Liver (tissue), 9 donors: Measurements from ENCODE around the gene LRRC15. TPM values are rescaled to one million over a fixed set of nuclear protein-coding genes. Genes with fewer than 3 reads are reported as not detected.

Experiments
- DNase-seq: peaks from one replicate; pipeline ENCODE4 v3.0.0-alpha.2; 2017; ENCODE audit warnings: low spot score
- H3K27ac ChIP-seq, 2 donors: one replicate each; pipeline ENCODE4 v1.7.0; 2013; ENCODE audit warnings: inconsistent platforms in 2 of 2, low read length in 2 of 2, control low read depth in 1 of 2, low read depth in 1 of 2, mild to moderate bottlenecking in 1 of 2
- H3K27me3 ChIP-seq, 4 donors: one replicate each; pipeline versions ENCODE4 v1.6.1 to v1.7.0; 2013; ENCODE audit warnings: low read length in 3 of 4, inconsistent platforms in 1 of 4, mild to moderate bottlenecking in 1 of 4, moderate library complexity in 1 of 4; ENCODE audit not compliant: control insufficient read depth in 4 of 4, insufficient read depth in 4 of 4
- H3K36me3 ChIP-seq, 4 donors: one replicate each; pipeline versions ENCODE4 v1.6.1 to v1.7.0; 2013; ENCODE audit warnings: low read length in 3 of 4, mild to moderate bottlenecking in 3 of 4, low read depth in 1 of 4, moderate library complexity in 1 of 4; ENCODE audit not compliant: control insufficient read depth in 4 of 4, insufficient read depth in 3 of 4
- H3K4me1 ChIP-seq, 4 donors: one replicate each; pipeline versions ENCODE4 v1.6.1 to v1.7.0; 2013; ENCODE audit warnings: low read length in 3 of 4, mild to moderate bottlenecking in 3 of 4, moderate library complexity in 1 of 4; ENCODE audit not compliant: control insufficient read depth in 4 of 4, insufficient read depth in 4 of 4
- H3K4me3 ChIP-seq, 3 donors: one replicate each; pipeline versions ENCODE4 v1.6.1 to v1.7.0; 2013; ENCODE audit warnings: low read length in 3 of 3, control low read depth in 1 of 3, low read depth in 1 of 3, mild to moderate bottlenecking in 1 of 3
- H3K9ac ChIP-seq, 2 donors: one replicate each; pipeline ENCODE4 v1.7.0; 2013; ENCODE audit warnings: low read length in 2 of 2, mild to moderate bottlenecking in 2 of 2, moderate library complexity in 2 of 2, control low read depth in 1 of 2, low read depth in 1 of 2
- H3K9me3 ChIP-seq, 4 donors: one replicate each; pipeline versions ENCODE4 v1.6.1 to v1.7.0; 2013; ENCODE audit warnings: low read length in 3 of 4; ENCODE audit not compliant: control insufficient read depth in 4 of 4
- ATF3 ChIP-seq: IDR thresholded peaks from 2 replicates; pipeline ENCODE4 v1.6.1; 2016; ENCODE audit warnings: antibody characterized with exemption
- CTCF ChIP-seq: fragments of 150-350 bp; IDR thresholded peaks from 2 replicates; pipeline ENCODE4 v1.5.1; 2017; ENCODE audit warnings: improper control_type of control experiment, low read depth, low read length; ENCODE audit not compliant: missing input control
- EGR1 ChIP-seq, 2 donors: IDR thresholded peaks; 2 replicates each; pipeline ENCODE4 v1.6.1; 2016 to 2018; ENCODE audit warnings: antibody characterized with exemption in 2 of 2, low read depth in 2 of 2
- FOXA1 ChIP-seq: IDR thresholded peaks from 2 replicates; pipeline ENCODE4 v1.6.1; 2016; ENCODE audit warnings: antibody characterized with exemption
- FOXA2 ChIP-seq: IDR thresholded peaks from 2 replicates; pipeline ENCODE4 v1.6.1; 2016; ENCODE audit warnings: antibody characterized with exemption
- GABPA ChIP-seq, 2 donors: IDR thresholded peaks in 1 of 2; conservative IDR thresholded peaks in 1 of 2; 2 replicates each; pipeline ENCODE4 v1.6.1; 2016; ENCODE audit warnings: antibody characterized with exemption in 2 of 2, mild to moderate bottlenecking in 1 of 2, moderate library complexity in 1 of 2
- HNF4A ChIP-seq, 2 donors: conservative IDR thresholded peaks; 2 replicates each; pipeline ENCODE4 v1.6.1; 2016; ENCODE audit warnings: antibody characterized with exemption in 2 of 2, mild to moderate bottlenecking in 2 of 2
- HNF4G ChIP-seq: IDR thresholded peaks from 2 replicates; pipeline ENCODE4 v1.6.1; 2016; ENCODE audit warnings: antibody characterized with exemption
- JUND ChIP-seq, 2 donors: IDR thresholded peaks; 2 replicates each; pipeline ENCODE4 v1.6.1; 2016; ENCODE audit warnings: antibody characterized with exemption in 2 of 2
- MAX ChIP-seq: IDR thresholded peaks from 2 replicates; pipeline ENCODE4 v1.6.1; 2016; ENCODE audit warnings: antibody characterized with exemption
- NR2F2 ChIP-seq: IDR thresholded peaks from 2 replicates; pipeline ENCODE4 v1.6.1; 2016; ENCODE audit warnings: antibody characterized with exemption
- RAD21 ChIP-seq, 2 donors: IDR thresholded peaks; 2 replicates each; pipeline ENCODE4 v1.6.1; 2016; ENCODE audit warnings: antibody characterized with exemption in 2 of 2, mild to moderate bottlenecking in 2 of 2
- REST ChIP-seq: IDR thresholded peaks from 2 replicates; pipeline ENCODE4 v1.6.1; 2016; ENCODE audit warnings: antibody characterized with exemption, mild to moderate bottlenecking
- RXRA ChIP-seq, 2 donors: IDR thresholded peaks; 2 replicates each; pipeline ENCODE4 v1.6.1; 2017 to 2018; ENCODE audit warnings: antibody characterized with exemption in 2 of 2, mild to moderate bottlenecking in 1 of 2
- SP1 ChIP-seq: IDR thresholded peaks from 2 replicates; pipeline ENCODE4 v1.6.1; 2018; ENCODE audit warnings: antibody characterized with exemption, mild to moderate bottlenecking
- TAF1 ChIP-seq: conservative IDR thresholded peaks from 2 replicates; pipeline ENCODE4 v1.6.1; 2016; ENCODE audit warnings: antibody characterized with exemption, mild to moderate bottlenecking
- YY1 ChIP-seq: IDR thresholded peaks from 2 replicates; pipeline ENCODE4 v1.6.1; 2016; ENCODE audit warnings: antibody characterized with exemption, mild to moderate bottlenecking
- ZBTB33 ChIP-seq: IDR thresholded peaks from 2 replicates; pipeline ENCODE4 v1.6.1; 2016; ENCODE audit warnings: antibody characterized with exemption
- WGBS: extraction: QIAGEN DNeasy Blood & Tissue Kit; methylation state at CpG from one replicate; pipeline ENCODE4 v1.1.7; 2013; 5-methylcytosine and 5-hydroxymethylcytosine counted together
- polyA plus RNA-seq, 2 donors: library from polyadenylated mRNA; stranded (reverse) in 1 of 2; unstranded in 1 of 2; fragments of 200-250 nt in 1 of 2; fragments of >200 nt in 1 of 2; fragmentation: Nextera tagmentation in 1 of 2; extraction: Ambion mirVana in 1 of 2; gene quantifications; one replicate each; pipeline versions ENCODE4 v1.2.1 to v1.2.3, GENCODE V29; 2013 to 2015
- total RNA-seq, 2 donors: library from RNA; depleted of rRNA; stranded (reverse); fragments of >200 nt; gene quantifications; one replicate each; pipeline ENCODE4 v1.2.3, GENCODE V29; 2014
- donor health status: healthy.
- donor health status: healthy.
- donor health status: healthy.
- donor health status: healthy.
- donor health status: healthy.

LRRC15 gene
- total and polyA plus RNA-seq, 4 donors = 0.03 to 0.08 (median 0.05) TPM; not detected in 1

- WGBS = 72% methylated on average over 15 of the region's 15 CpGs
- Histone ChIP-seq H3K36me3 (no peaks in the 10 kb centered on the region), H3K9ac (no peak overlapping the region), H3K4me1 (peaks cover 4 to 14% (median 13%) of the 10 kb centered on the region in 4 donors), H3K27ac (no peak overlapping the region), H3K9me3 (no peaks in the 10 kb centered on the region), H3K27me3 (no peaks in the 10 kb centered on the region), H3K4me3 (no peak overlapping the region)
- TF ChIP-seq YY1 (no peak), HNF4A (conservative IDR thresholded peaks at IDR 0.05) (no peak), FOXA2 (no peak), ZBTB33 (no peak), ATF3 (no peak), RAD21 (IDR thresholded peaks at IDR 0.05) (no peak), JUND (IDR thresholded peaks at IDR 0.05) (no peak), FOXA1 (no peak), TAF1 (no peak), EGR1 (IDR thresholded peaks at IDR 0.05; ENCODE audit: low read depth in 2 of 2) (no peak), GABPA (IDR thresholded peaks at IDR 0.05 in 1 of 2, conservative IDR thresholded peaks at IDR 0.05 in 1 of 2) (no peak), MAX (no peak), SP1 (no peak)
- DNase-seq = no peak
Measured at GRCh38 chr3:194326192-194326967, 43.2 kb downstream of the LRRC15 start.

- no peak for TF ChIP-seq SP1
- no peak for TF ChIP-seq HNF4A (conservative IDR thresholded peaks at IDR 0.05)
- TF ChIP-seq EGR1 (IDR thresholded peaks at IDR 0.05; ENCODE audit: low read depth in 2 of 2) = no peak
- no peak for TF ChIP-seq REST
- no peak for TF ChIP-seq JUND (IDR thresholded peaks at IDR 0.05)
- no peak for TF ChIP-seq RAD21 (IDR thresholded peaks at IDR 0.05)
- TF ChIP-seq TAF1 = no peak
- no peak for TF ChIP-seq NR2F2
- TF ChIP-seq GABPA (IDR thresholded peaks at IDR 0.05 in 1 of 2, conservative IDR thresholded peaks at IDR 0.05 in 1 of 2) = no peak
- no peak for TF ChIP-seq FOXA2
- no peak for TF ChIP-seq MAX
- no peak for TF ChIP-seq CTCF
- TF ChIP-seq RXRA (IDR thresholded peaks at IDR 0.05) = no peak
- no peak for TF ChIP-seq ATF3
- TF ChIP-seq YY1 = no peak
- TF ChIP-seq HNF4G = no peak
- no peak for TF ChIP-seq ZBTB33
- Histone ChIP-seq H3K9ac (no peak overlapping the region), H3K4me3 (no peak overlapping the region), H3K27me3 (no peaks in the 10 kb centered on the region), H3K27ac (no peak overlapping the region), H3K9me3 (no peaks in the 10 kb centered on the region), H3K36me3 (no peaks in the 10 kb centered on the region), H3K4me1 (peaks cover 0 to 10% (median 8%) of the 10 kb centered on the region in 4 donors)
- WGBS = 90% methylated on average over 15 of the region's 15 CpGs
- DNase-seq = no peak
Measured at GRCh38 chr3:194325424-194326153, 44.0 kb downstream of the LRRC15 start.
